Mesothelial cell of epicardium (in vitro differentiated cells): ENCODE results near the gene KCNS3. TPM values are rescaled to one million over a fixed set of nuclear protein-coding genes. Genes with fewer than 3 reads are reported as not detected.
"Not testable (repeated sequence)": the region's sequence is repeated elsewhere in the genome, so short reads cannot be mapped to it uniquely, and the experiment has no call there.

Experiments used
- DNase-seq, 2 experiments: peaks; one replicate each; pipeline ENCODE4 v3.0.0; 2021; ENCODE audit warnings: low spot score in 2 of 2; ENCODE audit not compliant: unreplicated experiment in 2 of 2
- H3K27ac Mint-ChIP-seq: 2 replicates; pipeline ENCODE4 v1.8.0; 2021; ENCODE audit warnings: mixed read lengths
- H3K27me3 Mint-ChIP-seq: 2 replicates; pipeline ENCODE4 v1.8.0; 2021; ENCODE audit warnings: low read depth, mixed read lengths
- H3K36me3 Mint-ChIP-seq: 2 replicates; pipeline ENCODE4 v1.8.0; 2021; ENCODE audit warnings: mixed read lengths
- H3K4me1 Mint-ChIP-seq: 2 replicates; pipeline ENCODE4 v1.8.0; 2021; ENCODE audit warnings: mixed read lengths
- H3K4me3 Mint-ChIP-seq: 2 replicates; pipeline ENCODE4 v1.8.0; 2021; ENCODE audit warnings: mild to moderate bottlenecking, moderate library complexity, mixed read lengths
- H3K9me3 Mint-ChIP-seq: 2 replicates; pipeline ENCODE4 v1.8.0; 2021; ENCODE audit warnings: mixed read lengths
- total RNA-seq: library from RNA; stranded (reverse); gene quantifications from 3 replicates; pipeline ENCODE4 v1.2.1, GENCODE V29; 2021
- TF ChIP-seq, protein P1 (sequence below): fragments of 200-600 bp; sonication (generic); IDR thresholded peaks from one replicate; pipeline ENCODE4 v1.5.0; 2021; ENCODE audit warnings: antibody characterized with exemption; ENCODE audit not compliant: unreplicated experiment

KCNS3 gene
- total RNA-seq, 1 donor from 2014 or later = 2.4 TPM

DNA sequence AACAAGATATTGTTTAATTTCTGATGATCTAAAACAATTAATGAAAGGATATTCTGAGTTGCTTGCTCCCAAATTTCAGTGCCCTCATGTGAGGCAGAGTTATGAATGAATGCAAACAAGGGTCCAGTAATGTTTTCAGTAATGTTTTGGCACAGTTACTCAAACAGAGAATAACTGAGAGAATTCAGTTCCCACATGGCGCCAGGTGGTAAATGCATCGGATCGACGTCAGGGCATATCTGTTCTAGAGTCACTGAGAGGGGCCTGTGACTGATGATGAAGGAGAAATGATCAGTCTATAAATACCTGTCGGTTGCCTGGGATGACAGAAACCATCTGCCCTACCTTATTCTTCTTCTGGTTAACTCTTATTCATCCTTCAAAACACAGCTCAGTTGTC lies 81.4 kb downstream of the KCNS3 start:
- Mint-ChIP-seq H3K9me3 (no peaks in the 10 kb centered on the region), H3K36me3 (no peaks in the 10 kb centered on the region), H3K4me1 (peaks cover 3% of the 10 kb centered on the region), H3K27me3 (peaks cover 22% of the 10 kb centered on the region), H3K27ac (no peak overlapping the region), H3K4me3 (no peak overlapping the region)
- no peak for DNase-seq
- TF ChIP-seq, protein P1, sequence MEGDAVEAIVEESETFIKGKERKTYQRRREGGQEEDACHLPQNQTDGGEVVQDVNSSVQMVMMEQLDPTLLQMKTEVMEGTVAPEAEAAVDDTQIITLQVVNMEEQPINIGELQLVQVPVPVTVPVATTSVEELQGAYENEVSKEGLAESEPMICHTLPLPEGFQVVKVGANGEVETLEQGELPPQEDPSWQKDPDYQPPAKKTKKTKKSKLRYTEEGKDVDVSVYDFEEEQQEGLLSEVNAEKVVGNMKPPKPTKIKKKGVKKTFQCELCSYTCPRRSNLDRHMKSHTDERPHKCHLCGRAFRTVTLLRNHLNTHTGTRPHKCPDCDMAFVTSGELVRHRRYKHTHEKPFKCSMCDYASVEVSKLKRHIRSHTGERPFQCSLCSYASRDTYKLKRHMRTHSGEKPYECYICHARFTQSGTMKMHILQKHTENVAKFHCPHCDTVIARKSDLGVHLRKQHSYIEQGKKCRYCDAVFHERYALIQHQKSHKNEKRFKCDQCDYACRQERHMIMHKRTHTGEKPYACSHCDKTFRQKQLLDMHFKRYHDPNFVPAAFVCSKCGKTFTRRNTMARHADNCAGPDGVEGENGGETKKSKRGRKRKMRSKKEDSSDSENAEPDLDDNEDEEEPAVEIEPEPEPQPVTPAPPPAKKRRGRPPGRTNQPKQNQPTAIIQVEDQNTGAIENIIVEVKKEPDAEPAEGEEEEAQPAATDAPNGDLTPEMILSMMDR = no peak

DNA sequence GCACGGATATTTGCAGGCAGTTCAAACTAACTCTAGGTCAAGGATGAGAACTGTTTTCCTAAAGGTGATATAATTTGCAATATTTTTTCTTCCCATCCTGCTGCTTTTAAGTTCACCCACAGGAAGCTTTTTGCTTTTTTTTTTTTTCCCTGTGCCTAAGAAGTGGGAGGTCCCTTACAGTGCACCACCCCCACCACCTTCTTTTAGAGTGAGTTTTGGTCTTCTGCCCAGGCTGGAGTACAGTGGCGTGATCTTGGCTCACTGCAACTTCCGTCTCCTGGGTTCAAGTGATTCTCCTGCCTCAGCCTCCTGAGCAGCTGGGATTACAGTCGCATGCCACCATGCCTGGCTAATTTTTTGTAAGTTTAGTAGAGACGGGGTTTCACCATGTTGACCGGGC lies 82.5 kb downstream of the KCNS3 start:
- Mint-ChIP-seq H3K4me1 (peaks cover 3% of the 10 kb centered on the region), H3K36me3 (no peaks in the 10 kb centered on the region), H3K27me3 (peaks cover 17% of the 10 kb centered on the region), H3K27ac (no peak overlapping the region), H3K4me3 (no peak overlapping the region), H3K9me3 (no peaks in the 10 kb centered on the region)
- DNase-seq = no peak
- TF ChIP-seq, protein P1 = no peak

DNA sequence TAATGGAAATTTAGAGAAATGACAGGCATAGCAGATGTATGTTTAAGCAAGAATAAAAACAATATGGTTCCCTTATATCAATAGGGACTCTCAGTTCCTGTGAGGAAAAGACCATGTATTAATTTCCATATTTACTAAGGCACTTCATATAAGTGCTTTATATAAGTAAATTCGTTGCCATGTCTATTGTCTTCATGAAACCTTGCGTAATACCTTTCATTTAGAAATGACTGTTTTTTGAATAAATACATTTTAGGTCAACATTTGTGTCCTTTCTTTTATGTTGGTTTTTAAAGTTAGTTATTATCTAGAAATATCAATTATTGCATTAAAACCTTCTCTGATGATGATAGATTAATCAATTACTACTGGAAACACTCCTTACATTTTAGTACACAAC lies 83.3 kb downstream of the KCNS3 start:
- TF ChIP-seq, protein P1 = no peak
- peaks cover 3% of the 10 kb centered on the region for H3K4me1 Mint-ChIP-seq
- H3K9me3 Mint-ChIP-seq = no peaks in the 10 kb centered on the region
- H3K4me3 Mint-ChIP-seq = no peak overlapping the region
- no peaks in the 10 kb centered on the region for H3K36me3 Mint-ChIP-seq
- no peak for DNase-seq
- H3K27me3 Mint-ChIP-seq = peaks cover 13% of the 10 kb centered on the region
- H3K27ac Mint-ChIP-seq = no peak overlapping the region

DNA sequence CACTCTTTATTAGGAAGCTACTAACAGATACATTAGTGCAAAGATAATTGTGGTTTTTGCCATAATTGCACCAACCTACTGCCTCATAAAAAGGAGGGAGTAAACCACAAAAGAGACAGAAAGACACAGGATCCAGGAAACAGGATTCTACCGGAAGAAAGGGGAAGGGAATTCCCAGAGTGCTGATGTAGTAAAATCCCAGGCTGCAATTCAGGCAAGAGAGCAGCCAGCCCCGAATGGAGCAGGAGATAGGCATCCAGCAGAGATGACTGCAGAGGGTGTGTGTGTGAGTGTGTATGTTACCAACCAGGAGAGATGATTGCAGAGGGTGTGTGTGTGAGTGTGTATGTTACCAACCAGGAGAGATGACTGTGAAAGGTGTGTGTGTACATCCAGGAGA lies 84.4 kb downstream of the KCNS3 start:
- DNase-seq = no peak
- H3K27me3 Mint-ChIP-seq = peaks cover 11% of the 10 kb centered on the region
- no peaks in the 10 kb centered on the region for H3K9me3 Mint-ChIP-seq
- TF ChIP-seq, protein P1 = no peak
- no peak overlapping the region for H3K4me3 Mint-ChIP-seq
- H3K27ac Mint-ChIP-seq = no peak overlapping the region
- H3K4me1 Mint-ChIP-seq = peaks cover 3% of the 10 kb centered on the region
- no peaks in the 10 kb centered on the region for H3K36me3 Mint-ChIP-seq

DNA sequence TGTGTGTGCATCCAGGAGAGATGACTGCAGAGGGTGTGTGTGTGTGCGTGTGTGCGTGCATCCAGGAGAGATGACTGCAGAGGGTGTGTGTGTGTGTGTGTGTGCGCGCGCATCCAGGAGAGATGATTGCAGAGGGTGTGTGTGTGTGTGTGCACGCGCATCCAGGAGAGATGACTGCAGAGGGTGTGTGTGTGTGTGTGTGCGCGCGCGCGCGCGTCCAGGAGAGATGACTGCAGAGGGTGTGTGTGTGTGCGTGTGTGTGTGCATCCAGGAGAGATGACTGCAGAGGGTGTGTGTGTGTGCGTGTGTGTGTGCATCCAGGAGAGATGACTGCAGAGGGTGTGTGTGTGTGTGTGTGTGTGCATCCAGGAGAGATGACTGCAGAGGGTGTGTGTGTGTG lies 85.1 kb downstream of the KCNS3 start:
- H3K4me3 Mint-ChIP-seq, H3K27ac Mint-ChIP-seq, H3K36me3 Mint-ChIP-seq, H3K9me3 Mint-ChIP-seq, H3K4me1 Mint-ChIP-seq, DNase-seq: not testable (repeated sequence)
- H3K27me3 Mint-ChIP-seq = peaks cover 11% of the 10 kb centered on the region

DNA sequence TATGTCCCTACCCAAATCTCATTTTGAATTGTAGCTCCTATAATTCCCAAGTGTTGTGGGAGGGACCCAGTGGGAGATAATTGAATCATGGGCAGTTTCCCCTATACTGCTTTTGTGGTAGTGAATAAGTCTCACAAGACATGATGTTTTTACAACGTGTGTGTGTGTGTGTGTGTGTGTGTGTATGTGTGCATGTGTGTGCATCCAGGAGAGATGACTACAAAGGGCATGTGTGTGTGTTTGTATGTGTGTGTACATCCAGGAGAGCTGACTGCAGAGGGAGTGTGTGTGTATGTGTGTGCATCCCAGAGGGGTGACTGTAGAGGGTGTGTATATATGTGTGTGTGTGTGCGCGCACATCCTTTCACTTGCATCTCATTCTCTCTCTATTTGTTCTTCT lies 86.7 kb downstream of the KCNS3 start:
- Mint-ChIP-seq H3K27me3 (peaks cover 6% of the 10 kb centered on the region), H3K9me3 (no peaks in the 10 kb centered on the region), H3K4me1 (peaks cover 3% of the 10 kb centered on the region), H3K36me3 (no peaks in the 10 kb centered on the region), H3K4me3 (no peak overlapping the region), H3K27ac (no peak overlapping the region)
- TF ChIP-seq, protein P1 = no peak
- no peak for DNase-seq
